Stomach (tissue), 9 donors: ENCODE measurements around the gene OSBPL9. TPM values are rescaled to one million over a fixed set of nuclear protein-coding genes. Genes with fewer than 3 reads are reported as not detected.
A peak's percentile ranks its signal among the peaks of the same experiment; 100 is the strongest.

Source experiments
- DNase-seq, 2 donors: peaks; one replicate each; pipeline versions ENCODE4 v3.0.0 to v3.0.0-alpha.2; 2013 to 2019
- H3K27ac ChIP-seq, 5 donors: fragments of 200-600 bp in 4 of 5; sonication (generic) in 4 of 5; one replicate each; pipeline ENCODE4 v1.5.1; 2013 to 2019; ENCODE audit warnings: mild to moderate bottlenecking in 1 of 5, moderate library complexity in 1 of 5
- H3K27me3 ChIP-seq, 3 donors: fragments of 200-600 bp; sonication (generic); one replicate each; pipeline ENCODE4 v1.5.1; 2017 to 2019; ENCODE audit warnings: mixed run types in 1 of 3
- H3K36me3 ChIP-seq, 4 donors: fragments of 200-600 bp; sonication (generic); 1 replicate in 3 of 4; 2 replicates in 1 of 4; pipeline ENCODE4 v1.5.1; 2016 to 2019
- H3K4me1 ChIP-seq, 4 donors: fragments of 200-600 bp; sonication (generic); one replicate each; pipeline ENCODE4 v1.5.1; 2016 to 2019
- H3K4me3 ChIP-seq, 4 donors: fragments of 200-600 bp; sonication (generic) in 3 of 4; one replicate each; pipeline ENCODE4 v1.5.1; 2016 to 2019; ENCODE audit warnings: mild to moderate bottlenecking in 1 of 4
- H3K9me3 ChIP-seq, 4 donors: fragments of 200-600 bp; sonication (generic); one replicate each; pipeline ENCODE4 v1.5.1; 2016 to 2019
- EP300 ChIP-seq: sonication (generic); formaldehyde crosslinking; IDR thresholded peaks from one replicate; pipeline ENCODE4 v1.6.1; 2017; ENCODE audit warnings: antibody characterized with exemption
- POLR2A ChIP-seq, 4 donors: fragments of 450-650 bp; IDR thresholded peaks; one replicate each; pipeline ENCODE4 v1.6.1; 2016; ENCODE audit warnings: antibody characterized with exemption in 4 of 4, control low read depth in 2 of 4, mild to moderate bottlenecking in 1 of 4, moderate library complexity in 1 of 4
- POLR2AphosphoS5 ChIP-seq, 3 donors: sonication (generic); formaldehyde crosslinking; IDR thresholded peaks; one replicate each; pipeline ENCODE4 v1.6.1; 2016; ENCODE audit warnings: antibody characterized with exemption in 3 of 3
- WGBS, 5 donors: extraction: QIAGEN DNeasy Blood & Tissue Kit in 3 of 5; methylation state at CpG; one replicate each; pipeline versions ENCODE4 v1.1.5 to v1.1.7; 2013 to 2018; 5-methylcytosine and 5-hydroxymethylcytosine counted together
- intact Hi-C: fragments of 100-400 bp; cut with DNase I; formaldehyde crosslinking; loops from one replicate; pipeline ENCODE4 v1.15.1; 2023; ENCODE audit warnings: low total_unique reads
- polyA plus RNA-seq, 3 donors: library from polyadenylated mRNA; stranded (reverse); fragments of 200-250 nt; gene quantifications; one replicate each; pipeline ENCODE4 v1.2.3, GENCODE V29; 2013
- total RNA-seq, 5 donors: library from RNA; depleted of rRNA; stranded (reverse); fragments of >200 nt; gene quantifications; one replicate each; pipeline versions ENCODE4 v1.1.0 to v1.2.3, GENCODE V29; 2014 to 2016
- TF ChIP-seq, protein P1 (sequence below), 7 experiments: fragments of 450-650 bp in 4 of 7; fragments of 200-600 bp in 3 of 7; sonication (generic) in 3 of 7; IDR thresholded peaks; one replicate each; pipeline ENCODE4 v1.5.1; 2016 to 2019; ENCODE audit warnings: antibody characterized with exemption in 7 of 7, control low read depth in 2 of 7, mild to moderate bottlenecking in 1 of 7
- donor health status: healthy with polysubstance abuse.
- donor health status: Bipolar disorder and iron deficiency.
- donor health status: healthy.

OSBPL9 gene
- total and polyA plus RNA-seq, 8 donors: 29.8 to 461 (median 109) TPM

DNA sequence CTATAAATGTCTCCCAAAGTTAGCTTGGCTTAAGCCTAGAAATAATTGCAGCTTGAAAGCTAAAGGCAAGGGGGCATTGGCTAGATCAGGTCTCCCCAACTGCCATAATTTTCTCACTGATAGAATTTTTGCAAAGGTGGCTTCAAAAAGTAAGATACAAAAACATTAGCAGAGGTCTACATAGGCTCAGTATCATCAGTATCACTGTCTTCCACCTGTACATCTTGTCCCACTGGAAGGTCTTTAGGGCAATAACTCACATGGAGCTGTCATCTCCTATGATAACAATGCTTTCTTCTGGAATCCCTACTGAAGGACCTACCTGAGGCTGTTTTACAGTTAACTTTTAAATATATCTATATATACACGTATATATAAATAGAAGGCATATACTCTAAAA is 14.9 kb downstream of the OSBPL9 start:
- no peaks in the 10 kb centered on the region for H3K36me3 ChIP-seq
- 89 to 96% (median 94%) methylated on average over 1 of the region's 1 CpG for WGBS, 5 donors
- DNase-seq: no peak
- H3K9me3 ChIP-seq: no peaks in the 10 kb centered on the region
- intact Hi-C loops: no loop called here
- peaks cover 0 to 38% (median 17%) of the 10 kb centered on the region in 4 donors for H3K4me1 ChIP-seq
- no peak overlapping the region for H3K27ac ChIP-seq
- H3K27me3 ChIP-seq: no peaks in the 10 kb centered on the region
- TF ChIP-seq EP300 (no peak), POLR2AphosphoS5 (IDR thresholded peaks at IDR 0.05) (no peak), POLR2A (IDR thresholded peaks at IDR 0.05) (no peak)
- TF ChIP-seq, protein P1, sequence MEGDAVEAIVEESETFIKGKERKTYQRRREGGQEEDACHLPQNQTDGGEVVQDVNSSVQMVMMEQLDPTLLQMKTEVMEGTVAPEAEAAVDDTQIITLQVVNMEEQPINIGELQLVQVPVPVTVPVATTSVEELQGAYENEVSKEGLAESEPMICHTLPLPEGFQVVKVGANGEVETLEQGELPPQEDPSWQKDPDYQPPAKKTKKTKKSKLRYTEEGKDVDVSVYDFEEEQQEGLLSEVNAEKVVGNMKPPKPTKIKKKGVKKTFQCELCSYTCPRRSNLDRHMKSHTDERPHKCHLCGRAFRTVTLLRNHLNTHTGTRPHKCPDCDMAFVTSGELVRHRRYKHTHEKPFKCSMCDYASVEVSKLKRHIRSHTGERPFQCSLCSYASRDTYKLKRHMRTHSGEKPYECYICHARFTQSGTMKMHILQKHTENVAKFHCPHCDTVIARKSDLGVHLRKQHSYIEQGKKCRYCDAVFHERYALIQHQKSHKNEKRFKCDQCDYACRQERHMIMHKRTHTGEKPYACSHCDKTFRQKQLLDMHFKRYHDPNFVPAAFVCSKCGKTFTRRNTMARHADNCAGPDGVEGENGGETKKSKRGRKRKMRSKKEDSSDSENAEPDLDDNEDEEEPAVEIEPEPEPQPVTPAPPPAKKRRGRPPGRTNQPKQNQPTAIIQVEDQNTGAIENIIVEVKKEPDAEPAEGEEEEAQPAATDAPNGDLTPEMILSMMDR (IDR thresholded peaks at IDR 0.05): no peak
- no peak overlapping the region for H3K4me3 ChIP-seq

GRCh38 chr1:51634618-51635017 is 17.7 kb downstream of the OSBPL9 start:
- H3K9me3 ChIP-seq: no peaks in the 10 kb centered on the region
- H3K36me3 ChIP-seq: no peaks in the 10 kb centered on the region
- TF ChIP-seq POLR2A (IDR thresholded peaks at IDR 0.05): no peak
- no peak for TF ChIP-seq POLR2AphosphoS5 (IDR thresholded peaks at IDR 0.05)
- no peak for TF ChIP-seq EP300
- peaks cover 0 to 43% (median 20%) of the 10 kb centered on the region in 4 donors for H3K4me1 ChIP-seq
- WGBS, 5 donors: 87 to 91% (median 89%) methylated on average over 7 of the region's 7 CpGs
- intact Hi-C loops: no loop called here
- no peak overlapping the region for H3K4me3 ChIP-seq
- DNase-seq: no peak
- H3K27ac ChIP-seq: no peak overlapping the region
- no peaks in the 10 kb centered on the region for H3K27me3 ChIP-seq

- H3K4me3 ChIP-seq: no peak overlapping the region
- H3K27me3 ChIP-seq: no peaks in the 10 kb centered on the region
- no peak for TF ChIP-seq POLR2A (IDR thresholded peaks at IDR 0.05)
- TF ChIP-seq, protein P1 (IDR thresholded peaks at IDR 0.05): no peak
- TF ChIP-seq POLR2AphosphoS5 (IDR thresholded peaks at IDR 0.05): no peak
- TF ChIP-seq EP300: no peak
- WGBS, 5 donors: 37 to 67% (median 50%) methylated on average over 3 of the region's 3 CpGs
- peak overlapping the region in 1 of 5 donors; percentile 1 for H3K27ac ChIP-seq
- H3K36me3 ChIP-seq: no peaks in the 10 kb centered on the region
- H3K9me3 ChIP-seq: no peaks in the 10 kb centered on the region
- H3K4me1 ChIP-seq: peaks cover 0 to 50% (median 23%) of the 10 kb centered on the region in 4 donors
- intact Hi-C loops: no loop called here
- DNase-seq: no peak
Measured at GRCh38 chr1:51635615-51636014, 18.7 kb downstream of the OSBPL9 start.

DNA sequence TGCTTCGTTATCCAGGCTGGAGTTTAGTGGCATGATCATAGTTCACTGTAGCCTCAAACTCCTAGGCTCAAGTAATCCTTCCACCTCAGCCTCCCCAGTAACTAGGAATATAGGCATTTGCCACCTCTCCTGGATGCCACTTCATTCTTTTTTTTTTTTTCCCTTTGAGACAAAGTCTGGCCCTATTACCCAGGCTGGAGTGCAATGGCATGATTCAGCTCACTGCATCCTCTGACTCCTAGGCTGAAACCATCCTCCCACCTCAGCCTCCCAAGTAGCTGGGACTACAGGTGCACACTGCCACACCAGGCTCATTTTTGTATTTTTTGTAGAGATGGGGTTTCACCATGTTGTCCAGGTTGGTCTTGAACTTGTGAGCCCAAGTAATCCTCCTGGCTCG is 19.3 kb downstream of the OSBPL9 start:
- TF ChIP-seq EP300 (no peak), POLR2A (IDR thresholded peaks at IDR 0.05) (no peak), POLR2AphosphoS5 (IDR thresholded peaks at IDR 0.05) (no peak)
- TF ChIP-seq, protein P1 (IDR thresholded peaks at IDR 0.05): no peak
- DNase-seq: no peak
- 91 to 100% (median 94%) methylated on average over 2 of the region's 2 CpGs for WGBS, 5 donors
- peak overlapping the region in 3 of 5 donors; percentile 10 to 55 (median 24) for H3K27ac ChIP-seq
- H3K9me3 ChIP-seq: no peaks in the 10 kb centered on the region
- H3K4me3 ChIP-seq: no peak overlapping the region
- no peaks in the 10 kb centered on the region for H3K27me3 ChIP-seq
- H3K36me3 ChIP-seq: no peaks in the 10 kb centered on the region
- H3K4me1 ChIP-seq: peaks cover 0 to 56% (median 24%) of the 10 kb centered on the region in 4 donors
- intact Hi-C loops: no loop called here

DNA sequence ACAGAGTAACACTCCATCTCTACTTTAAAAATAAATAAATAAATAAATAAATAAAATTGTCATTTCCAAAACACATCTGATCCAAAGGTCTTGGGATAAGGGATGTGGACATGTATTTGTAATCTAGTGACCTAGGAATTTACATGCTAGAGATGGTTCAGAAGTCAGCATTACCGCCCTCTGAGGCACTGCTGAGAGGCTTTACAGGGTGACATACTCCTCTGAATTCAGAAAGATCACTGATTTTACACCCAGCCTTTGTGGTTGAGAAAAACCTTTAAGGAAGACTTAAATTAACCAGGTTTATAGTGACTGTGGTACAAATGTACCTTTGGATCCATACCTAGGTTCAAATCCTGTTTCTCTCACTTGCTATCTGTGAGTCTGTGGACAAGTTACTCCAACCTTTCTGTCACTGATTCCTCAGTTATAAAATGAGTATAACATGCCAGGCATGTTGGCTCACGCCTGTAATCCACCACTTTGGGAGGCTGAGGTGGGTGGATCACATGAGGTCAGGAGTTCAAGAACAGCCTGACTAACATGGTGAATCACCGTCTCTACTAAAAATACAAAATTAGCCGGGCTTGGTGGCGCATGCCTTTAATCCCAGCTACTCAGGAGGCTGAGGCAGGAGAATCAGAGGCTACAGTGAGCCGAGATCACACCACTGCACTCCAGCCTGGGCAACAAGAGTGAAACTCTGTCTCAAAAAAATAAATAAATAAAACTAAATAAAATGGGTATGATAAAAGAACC is 20.1 kb downstream of the OSBPL9 start:
- Histone ChIP-seq H3K9me3 (no peaks in the 10 kb centered on the region), H3K4me3 (no peak overlapping the region), H3K36me3 (no peaks in the 10 kb centered on the region), H3K27ac (peak overlapping the region in 3 of 5 donors; percentile 24 to 55 (median 47)), H3K27me3 (no peaks in the 10 kb centered on the region), H3K4me1 (peaks cover 0 to 63% (median 28%) of the 10 kb centered on the region in 4 donors)
- intact Hi-C loops: no loop called here
- 61 to 81% (median 78%) methylated on average over 6 of the region's 6 CpGs for WGBS, 5 donors
- DNase-seq: no peak
- TF ChIP-seq POLR2AphosphoS5 (IDR thresholded peaks at IDR 0.05): peak in 1 of 3 donors; percentile 78
- no peak for TF ChIP-seq EP300
